Karpas-422 (cell line): ENCODE measurements around the gene C10orf90. TPM values are rescaled to one million over a fixed set of nuclear protein-coding genes. Genes with fewer than 3 reads are reported as not detected.

Source experiments
- DNase-seq: peaks from one replicate; pipeline ENCODE4 v3.0.0-alpha.2; 2015
- H2AFZ ChIP-seq: fragments of 200-600 bp; sonication (generic); 2 replicates; pipeline ENCODE4 v1.6.1; 2014; ENCODE audit warnings: antibody characterized with exemption, low read length, mixed read lengths
- H3K27ac ChIP-seq: fragments of 200-600 bp; sonication (generic); 2 replicates; pipeline ENCODE4 v1.5.1; 2014; ENCODE audit warnings: mild to moderate bottlenecking, low read length, moderate library complexity
- H3K27me3 ChIP-seq: fragments of 200-600 bp; sonication (generic); 2 replicates; pipeline ENCODE4 v1.6.1; 2014; ENCODE audit warnings: low read length, mixed read lengths
- H3K36me3 ChIP-seq: fragments of 200-600 bp; sonication (generic); 2 replicates; pipeline ENCODE4 v1.6.1; 2014; ENCODE audit warnings: low read length, mixed read lengths; ENCODE audit not compliant: insufficient read depth
- H3K4me1 ChIP-seq: fragments of 200-600 bp; sonication (generic); 2 replicates; pipeline ENCODE4 v1.6.1; 2014; ENCODE audit warnings: mild to moderate bottlenecking, low read length, mixed read lengths
- H3K4me2 ChIP-seq: fragments of 200-600 bp; sonication (generic); 2 replicates; pipeline ENCODE4 v1.6.1; 2014; ENCODE audit warnings: low read length, low read depth, mild to moderate bottlenecking; ENCODE audit not compliant: poor library complexity, severe bottlenecking
- H3K4me3 ChIP-seq: fragments of 200-600 bp; sonication (generic); 2 replicates; pipeline ENCODE4 v1.5.1; 2014; ENCODE audit warnings: mild to moderate bottlenecking, antibody characterized with exemption, low read length, mixed read lengths
- H3K79me2 ChIP-seq: fragments of 200-600 bp; sonication (generic); 2 replicates; pipeline ENCODE4 v1.6.1; 2014; ENCODE audit warnings: mild to moderate bottlenecking, low read length, mixed read lengths
- H3K9ac ChIP-seq: fragments of 200-600 bp; sonication (generic); 2 replicates; pipeline ENCODE4 v1.6.0; 2014; ENCODE audit warnings: low read length
- H3K9me2 ChIP-seq: fragments of 200-600 bp; sonication (generic), shearing (Covaris generic); replicated peaks from 2 replicates; pipeline ENCODE4 v1.6.0; 2014; ENCODE audit warnings: mild to moderate bottlenecking, low read length, moderate library complexity; ENCODE audit not compliant: insufficient read depth
- H3K9me3 ChIP-seq: fragments of 300-700, 200-600 bp; sonication (generic); 2 replicates; pipeline ENCODE4 v1.6.1; 2014; ENCODE audit warnings: low read length, mixed read lengths
- H4K20me1 ChIP-seq: fragments of 200-600 bp; sonication (generic); 2 replicates; pipeline ENCODE4 v1.6.1; 2014; ENCODE audit warnings: mild to moderate bottlenecking, antibody characterized with exemption, low read length, low read depth; ENCODE audit not compliant: insufficient read depth
- total RNA-seq: library from RNA; depleted of rRNA; stranded (reverse); fragments of >200 nt; shearing (Covaris generic); gene quantifications from 2 replicates; pipeline ENCODE4 v1.2.3, GENCODE V29; 2014; ENCODE audit warnings: low replicate concordance

The C10orf90 gene
- total RNA-seq, 1 experiment from 2014 or later = not detected

DNA sequence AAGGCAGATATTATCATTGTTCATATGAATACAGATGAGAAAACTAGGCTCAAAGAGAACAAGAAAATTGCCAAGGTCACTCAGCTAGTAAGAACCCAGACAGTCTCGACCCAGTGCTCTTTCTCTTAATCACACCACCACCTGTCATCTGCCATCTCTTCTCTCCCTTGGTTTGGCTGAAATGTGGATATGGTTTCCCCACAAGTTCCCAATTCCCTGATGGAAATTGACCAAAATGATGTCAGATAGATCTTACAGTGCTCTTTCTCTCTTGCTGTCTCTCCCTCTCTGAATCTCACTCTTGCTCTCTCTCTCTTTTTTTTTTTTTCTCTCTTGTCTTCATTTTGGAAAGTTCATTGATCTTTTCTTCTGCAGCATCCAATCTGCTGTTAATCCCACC, 9.1 kb downstream of the C10orf90 start:
- no peak overlapping the region for H3K9ac ChIP-seq
- no peak overlapping the region for H2AFZ ChIP-seq
- no peaks in the 10 kb centered on the region for H3K9me3 ChIP-seq
- no peak for DNase-seq
- no peaks in the 10 kb centered on the region for H3K36me3 ChIP-seq
- H3K27me3 ChIP-seq = no peaks in the 10 kb centered on the region
- H4K20me1 ChIP-seq = no peaks in the 10 kb centered on the region
- no peak overlapping the region for H3K4me3 ChIP-seq
- H3K9me2 ChIP-seq = no peaks in the 10 kb centered on the region; the same call in 1 of the 2 replicates
- no peaks in the 10 kb centered on the region for H3K4me1 ChIP-seq
- no peak overlapping the region for H3K27ac ChIP-seq
- no peak overlapping the region for H3K4me2 ChIP-seq
- H3K79me2 ChIP-seq = no peaks in the 10 kb centered on the region

DNA sequence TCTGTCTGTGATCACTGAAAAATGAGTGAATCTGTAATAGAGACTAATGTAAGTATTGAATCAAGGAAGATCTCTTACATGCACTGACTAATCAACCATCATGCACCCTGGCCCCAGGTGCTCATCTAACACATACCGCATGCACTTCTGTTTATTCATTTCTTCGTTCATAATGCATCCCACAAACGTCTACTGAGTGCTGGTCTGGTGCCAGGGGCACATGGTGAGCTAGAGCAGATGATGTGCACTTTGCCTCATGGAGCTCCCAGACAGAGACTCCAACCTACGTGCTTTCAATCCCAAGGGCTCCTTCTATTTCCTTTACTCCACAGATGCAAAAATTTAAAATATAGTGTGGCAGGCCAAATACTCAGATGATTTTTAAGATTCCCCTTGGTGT, 10.7 kb downstream of the C10orf90 start:
- H2AFZ ChIP-seq = no peak overlapping the region
- H3K4me1 ChIP-seq = no peaks in the 10 kb centered on the region
- DNase-seq = no peak
- H3K36me3 ChIP-seq = no peaks in the 10 kb centered on the region
- H4K20me1 ChIP-seq = no peaks in the 10 kb centered on the region
- no peaks in the 10 kb centered on the region for H3K9me3 ChIP-seq
- no peak overlapping the region for H3K4me2 ChIP-seq
- no peaks in the 10 kb centered on the region; the same call in 1 of the 2 replicates for H3K9me2 ChIP-seq
- H3K9ac ChIP-seq = no peak overlapping the region
- H3K27ac ChIP-seq = no peak overlapping the region
- H3K27me3 ChIP-seq = no peaks in the 10 kb centered on the region
- no peak overlapping the region for H3K4me3 ChIP-seq
- H3K79me2 ChIP-seq = no peaks in the 10 kb centered on the region

DNA sequence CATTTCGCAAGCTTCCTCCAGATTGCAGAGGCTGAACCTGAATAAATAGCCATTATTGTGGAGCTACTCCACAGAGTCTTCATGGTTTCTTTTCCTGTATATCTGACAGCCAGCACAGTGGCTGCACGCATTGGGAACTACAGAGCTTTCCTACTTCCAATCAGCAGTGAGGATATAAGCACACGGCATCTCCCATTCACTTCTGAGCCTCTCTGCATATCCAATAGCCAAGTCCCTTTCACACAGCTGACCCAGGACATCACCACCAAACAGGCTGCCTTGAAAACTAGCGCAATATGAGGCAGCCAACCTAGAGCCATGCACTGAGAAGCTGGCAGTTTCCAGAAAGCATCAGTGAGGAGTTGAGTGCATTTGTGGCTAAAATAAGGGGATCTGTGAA, 11.6 kb downstream of the C10orf90 start:
- no peak overlapping the region for H3K4me2 ChIP-seq
- H3K27me3 ChIP-seq = no peaks in the 10 kb centered on the region
- no peaks in the 10 kb centered on the region for H4K20me1 ChIP-seq
- DNase-seq = no peak
- H3K9me3 ChIP-seq = no peaks in the 10 kb centered on the region
- no peaks in the 10 kb centered on the region; the same call in 1 of the 2 replicates for H3K9me2 ChIP-seq
- H3K27ac ChIP-seq = no peak overlapping the region
- H3K79me2 ChIP-seq = no peaks in the 10 kb centered on the region
- no peaks in the 10 kb centered on the region for H3K36me3 ChIP-seq
- no peaks in the 10 kb centered on the region for H3K4me1 ChIP-seq
- H3K4me3 ChIP-seq = no peak overlapping the region
- no peak overlapping the region for H3K9ac ChIP-seq
- no peak overlapping the region for H2AFZ ChIP-seq

DNA sequence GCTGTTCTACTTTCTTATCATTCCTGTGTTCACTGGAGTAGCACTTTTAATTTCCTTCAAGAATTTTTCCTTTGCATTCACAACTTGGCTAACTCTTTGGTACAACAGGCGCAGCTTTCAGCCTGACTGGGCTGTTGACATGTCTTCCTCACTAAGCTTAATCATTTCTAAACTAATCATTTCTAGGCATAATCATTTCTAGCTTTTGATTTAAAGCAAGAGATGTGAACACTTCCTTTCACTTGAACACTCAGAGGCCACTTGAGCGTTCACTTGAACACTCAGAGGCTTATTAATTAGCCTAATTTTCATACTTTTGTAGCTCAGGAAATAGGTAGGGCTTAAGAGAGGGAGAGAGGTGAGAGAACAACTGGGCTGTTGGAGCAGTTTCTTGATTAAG, 15.9 kb downstream of the C10orf90 start:
- H3K9ac ChIP-seq = no peak overlapping the region
- no peak overlapping the region for H3K4me3 ChIP-seq
- no peak overlapping the region for H3K4me2 ChIP-seq
- no peaks in the 10 kb centered on the region for H3K36me3 ChIP-seq
- DNase-seq = no peak
- H3K4me1 ChIP-seq = no peaks in the 10 kb centered on the region
- H3K9me2 ChIP-seq = no peaks in the 10 kb centered on the region
- no peaks in the 10 kb centered on the region for H4K20me1 ChIP-seq
- no peak overlapping the region for H3K27ac ChIP-seq
- 0 out of 2 replicates have a peak, but pooled peaks cover 2% of the 10 kb centered on the region for H3K27me3 ChIP-seq
- no peaks in the 10 kb centered on the region for H3K9me3 ChIP-seq
- no peak overlapping the region for H2AFZ ChIP-seq
- H3K79me2 ChIP-seq = no peaks in the 10 kb centered on the region

DNA sequence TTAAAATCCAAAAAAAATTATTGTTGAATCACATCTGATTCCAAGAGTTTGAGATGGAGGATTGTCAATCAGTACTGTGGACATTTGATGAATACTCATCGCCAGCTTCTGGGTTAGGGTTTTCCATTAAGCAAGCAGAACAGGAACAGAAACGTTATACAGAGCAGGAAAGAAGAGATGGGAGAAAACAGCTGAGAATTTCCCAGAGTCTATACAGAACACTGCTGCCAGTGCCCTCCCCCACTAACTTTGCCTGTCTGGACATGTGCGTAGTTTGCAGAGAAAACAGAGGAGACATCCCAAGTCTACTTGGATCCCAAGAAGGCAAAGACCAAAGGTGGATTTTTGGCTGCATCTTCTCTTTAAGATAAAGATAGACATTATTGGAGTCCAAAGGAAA, 19.0 kb downstream of the C10orf90 start:
- no peak overlapping the region for H3K27ac ChIP-seq
- no peak for DNase-seq
- no peaks in the 10 kb centered on the region for H4K20me1 ChIP-seq
- H3K4me1 ChIP-seq = no peaks in the 10 kb centered on the region
- no peaks in the 10 kb centered on the region for H3K9me2 ChIP-seq
- no peak overlapping the region for H3K4me2 ChIP-seq
- 0 out of 2 replicates have a peak, but pooled peaks cover 2% of the 10 kb centered on the region for H3K27me3 ChIP-seq
- no peak overlapping the region for H2AFZ ChIP-seq
- no peaks in the 10 kb centered on the region for H3K9me3 ChIP-seq
- H3K36me3 ChIP-seq = no peaks in the 10 kb centered on the region
- no peak overlapping the region for H3K4me3 ChIP-seq
- no peaks in the 10 kb centered on the region for H3K79me2 ChIP-seq
- no peak overlapping the region for H3K9ac ChIP-seq

DNA sequence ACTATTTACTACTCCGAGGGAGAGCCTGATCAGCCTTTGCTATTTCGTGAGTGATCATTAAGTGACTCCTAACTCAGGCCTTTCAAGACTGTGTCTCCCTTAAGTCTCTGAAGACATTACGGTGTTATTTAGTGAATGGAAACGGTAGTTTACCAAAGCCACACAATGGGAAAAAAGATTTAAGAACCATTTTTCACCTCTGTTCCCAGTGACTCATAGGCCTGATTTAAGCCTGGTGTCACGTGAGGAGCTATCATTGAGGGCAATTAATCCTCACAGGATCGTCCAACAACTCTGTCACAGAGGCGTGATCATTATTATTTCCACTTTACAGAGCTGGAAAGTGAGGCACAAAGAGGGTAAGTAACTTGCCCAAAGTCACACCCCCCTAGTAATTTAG, 20.3 kb downstream of the C10orf90 start:
- DNase-seq = no peak
- no peak overlapping the region for H3K9ac ChIP-seq
- H3K9me3 ChIP-seq = no peaks in the 10 kb centered on the region
- H3K27me3 ChIP-seq = 0 out of 2 replicates have a peak, but pooled peaks cover 2% of the 10 kb centered on the region
- H3K27ac ChIP-seq = no peak overlapping the region
- H3K4me2 ChIP-seq = no peak overlapping the region
- H4K20me1 ChIP-seq = no peaks in the 10 kb centered on the region
- H3K4me1 ChIP-seq = no peaks in the 10 kb centered on the region
- H3K36me3 ChIP-seq = no peaks in the 10 kb centered on the region
- no peaks in the 10 kb centered on the region for H3K9me2 ChIP-seq
- H3K79me2 ChIP-seq = no peaks in the 10 kb centered on the region
- no peak overlapping the region for H3K4me3 ChIP-seq
- no peak overlapping the region for H2AFZ ChIP-seq

DNA sequence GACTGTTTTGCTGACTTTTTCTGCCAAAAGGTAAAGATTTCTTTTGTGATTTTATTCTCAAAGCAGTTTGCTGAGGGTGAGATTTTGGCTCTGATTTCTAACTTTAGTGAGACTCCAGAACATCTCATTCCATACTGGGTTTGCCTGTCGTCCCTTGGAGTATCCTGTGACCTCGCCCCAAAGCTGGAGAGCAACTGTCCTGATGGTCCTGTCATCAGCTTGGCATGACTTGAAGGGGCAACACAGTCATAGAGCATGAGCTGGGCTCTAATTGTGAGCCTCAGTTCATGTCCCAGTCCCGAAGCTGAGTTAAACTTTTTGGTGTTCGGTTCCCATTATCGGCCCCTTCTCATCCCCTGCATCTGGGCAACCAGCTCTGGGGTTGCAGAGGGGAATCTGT, 23.4 kb downstream of the C10orf90 start:
- DNase-seq = no peak
- Histone ChIP-seq H4K20me1 (no peaks in the 10 kb centered on the region), H3K4me3 (no peak overlapping the region), H3K79me2 (no peaks in the 10 kb centered on the region), H3K9ac (no peak overlapping the region), H2AFZ (no peak overlapping the region), H3K36me3 (no peaks in the 10 kb centered on the region), H3K4me1 (no peaks in the 10 kb centered on the region), H3K27me3 (0 out of 2 replicates have a peak, but pooled peaks cover 2% of the 10 kb centered on the region), H3K9me3 (no peaks in the 10 kb centered on the region), H3K4me2 (no peak overlapping the region), H3K9me2 (no peaks in the 10 kb centered on the region), H3K27ac (no peak overlapping the region)

DNA sequence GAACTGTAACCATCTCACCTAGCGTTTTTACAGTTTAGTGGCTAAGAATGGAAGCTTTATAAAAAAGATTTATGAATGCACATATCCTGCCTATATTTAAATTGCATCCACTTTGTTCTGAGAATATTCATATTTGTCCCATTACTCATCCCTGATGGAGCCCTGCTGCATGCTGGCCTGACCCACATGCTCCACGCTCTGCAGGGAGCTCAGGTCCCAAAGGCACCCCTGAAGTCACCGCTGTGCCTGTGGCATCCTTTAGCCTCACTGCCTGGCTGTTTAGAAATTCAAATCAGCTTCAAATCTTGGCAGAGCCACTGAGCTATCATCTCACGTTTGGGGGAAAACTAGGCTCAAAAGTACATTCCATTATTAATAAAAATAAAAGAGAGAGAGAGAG, 24.4 kb downstream of the C10orf90 start:
- H3K9me3 ChIP-seq = no peaks in the 10 kb centered on the region
- no peaks in the 10 kb centered on the region for H4K20me1 ChIP-seq
- no peak for DNase-seq
- H3K4me2 ChIP-seq = no peak overlapping the region
- H3K4me3 ChIP-seq = no peak overlapping the region
- H3K36me3 ChIP-seq = no peaks in the 10 kb centered on the region
- H3K9ac ChIP-seq = no peak overlapping the region
- H3K27me3 ChIP-seq = 0 out of 2 replicates have a peak, but pooled peaks cover 2% of the 10 kb centered on the region
- H3K9me2 ChIP-seq = no peaks in the 10 kb centered on the region
- no peak overlapping the region for H2AFZ ChIP-seq
- no peaks in the 10 kb centered on the region for H3K79me2 ChIP-seq
- H3K4me1 ChIP-seq = no peaks in the 10 kb centered on the region
- H3K27ac ChIP-seq = no peak overlapping the region

DNA sequence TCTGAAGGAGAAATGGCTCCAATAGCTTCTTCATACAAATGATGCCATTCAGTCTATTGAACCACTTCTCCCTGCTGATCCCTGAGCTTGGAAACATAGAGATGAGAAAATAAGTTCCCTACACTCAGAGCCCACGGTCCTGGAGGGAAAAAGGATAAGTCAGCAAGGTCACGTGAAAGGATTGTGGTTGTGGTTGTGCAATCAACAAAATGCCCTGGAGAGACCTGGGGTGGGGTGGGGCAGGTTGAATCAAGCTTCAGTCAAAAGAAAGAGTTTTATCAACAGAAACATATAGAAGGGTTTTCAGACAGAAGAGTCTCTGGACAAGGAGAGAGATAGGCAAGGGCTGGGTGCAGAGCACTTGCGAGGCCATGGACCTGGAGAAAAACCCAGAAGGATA, 30.1 kb downstream of the C10orf90 start:
- H3K4me1 ChIP-seq = no peaks in the 10 kb centered on the region
- no peaks in the 10 kb centered on the region for H3K36me3 ChIP-seq
- H4K20me1 ChIP-seq = no peaks in the 10 kb centered on the region
- H3K27ac ChIP-seq = no peak overlapping the region
- no peaks in the 10 kb centered on the region for H3K27me3 ChIP-seq
- no peaks in the 10 kb centered on the region for H3K79me2 ChIP-seq
- no peak overlapping the region for H3K9ac ChIP-seq
- H3K4me3 ChIP-seq = no peak overlapping the region
- no peaks in the 10 kb centered on the region for H3K9me3 ChIP-seq
- no peak for DNase-seq
- H2AFZ ChIP-seq = no peak overlapping the region
- no peak overlapping the region for H3K4me2 ChIP-seq
- no peaks in the 10 kb centered on the region for H3K9me2 ChIP-seq
